Mucosa of gallbladder (tissue), 1 donor: ENCODE results near the gene CEP128. TPM values are rescaled to one million over a fixed set of nuclear protein-coding genes. Genes with fewer than 3 reads are reported as not detected.

ENCODE experiments used
- DNase-seq: peaks from one replicate; pipeline ENCODE4 v3.0.0-alpha.2; 2020; ENCODE audit warnings: low spot score
- total RNA-seq: library from RNA; stranded (reverse); gene quantifications from one replicate; pipeline ENCODE4 v1.2.1, GENCODE V29; 2021
- donor health status: DM: no; HTN: no; CAD: no.

CEP128 gene
- total RNA-seq, 1 donor from 2014 or later: 4.9 TPM

DNA sequence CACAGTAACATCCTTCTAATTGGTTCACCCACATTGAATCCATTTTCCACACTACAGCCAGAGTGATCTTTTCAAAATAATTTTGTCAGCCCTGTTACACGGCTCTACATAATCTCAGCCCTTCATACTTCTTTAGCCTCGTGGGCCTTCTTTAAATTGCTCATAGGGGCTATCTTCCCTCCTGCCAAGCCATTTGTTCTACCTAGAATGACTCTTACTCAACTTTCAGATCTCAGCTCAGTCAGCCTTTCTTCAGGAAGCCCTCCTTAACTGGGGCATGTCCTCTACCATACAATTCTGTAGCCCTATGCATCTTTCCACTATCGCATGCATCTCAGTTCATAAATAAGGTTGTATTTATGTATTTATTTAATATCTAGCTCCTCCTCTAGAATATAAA is 39.7 kb downstream of the CEP128 start:
- no peak for DNase-seq

DNA sequence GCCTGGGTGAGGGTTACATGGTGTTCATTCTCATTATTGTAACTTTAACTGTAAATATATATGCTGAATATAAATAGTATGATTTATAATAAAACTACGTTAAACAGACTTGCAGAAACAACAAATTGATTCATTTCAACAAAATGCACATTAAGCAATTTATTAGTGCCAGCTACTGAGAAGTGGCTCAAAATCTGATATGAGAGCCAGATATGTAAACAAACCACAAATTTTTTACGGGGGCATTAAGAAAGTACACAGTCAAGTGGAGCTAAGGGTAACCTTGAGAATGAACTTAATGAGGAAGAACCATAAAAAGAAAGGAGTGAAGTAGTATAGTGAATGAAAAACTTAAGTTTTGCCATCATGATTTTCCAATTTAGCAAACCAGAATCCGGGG is 40.3 kb downstream of the CEP128 start:
- DNase-seq: no peak

DNA sequence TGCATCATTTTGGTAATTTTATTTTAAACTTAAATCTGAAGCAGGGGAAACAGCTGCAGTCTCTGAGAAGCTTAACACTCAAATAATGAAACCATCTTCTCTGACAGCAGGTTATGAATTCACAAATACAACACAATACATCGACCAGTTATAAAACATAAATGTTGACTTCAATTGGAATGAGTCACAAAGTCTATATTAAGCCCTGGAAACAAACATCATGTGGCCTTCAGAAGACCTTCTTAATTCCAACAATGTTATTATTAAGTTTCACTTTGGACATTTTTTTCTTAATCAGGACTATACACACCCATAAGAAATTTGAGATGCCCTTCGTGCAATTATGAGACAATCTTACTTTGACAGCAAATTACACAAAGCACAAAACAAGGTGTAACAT is 68.9 kb downstream of the CEP128 start:
- no peak for DNase-seq

DNA sequence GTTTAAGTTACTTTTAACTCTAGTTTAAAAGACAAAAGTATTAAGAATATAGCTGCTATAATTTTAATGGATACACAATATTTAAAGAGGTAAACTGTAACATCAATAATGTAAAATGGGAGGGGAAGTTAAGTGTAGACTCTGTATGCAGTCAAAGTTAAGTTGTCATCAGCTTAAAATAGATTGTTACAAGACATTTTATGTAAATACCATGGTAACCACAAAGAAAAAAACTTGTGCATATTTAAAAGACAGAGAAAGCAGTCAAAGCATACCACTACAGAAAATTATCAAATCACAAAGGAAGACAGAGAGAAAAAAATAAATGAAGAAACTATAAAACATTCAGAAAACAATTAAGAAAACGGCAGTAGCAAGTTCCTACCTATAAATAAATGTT is 73.3 kb downstream of the CEP128 start:
- no peak for DNase-seq

DNA sequence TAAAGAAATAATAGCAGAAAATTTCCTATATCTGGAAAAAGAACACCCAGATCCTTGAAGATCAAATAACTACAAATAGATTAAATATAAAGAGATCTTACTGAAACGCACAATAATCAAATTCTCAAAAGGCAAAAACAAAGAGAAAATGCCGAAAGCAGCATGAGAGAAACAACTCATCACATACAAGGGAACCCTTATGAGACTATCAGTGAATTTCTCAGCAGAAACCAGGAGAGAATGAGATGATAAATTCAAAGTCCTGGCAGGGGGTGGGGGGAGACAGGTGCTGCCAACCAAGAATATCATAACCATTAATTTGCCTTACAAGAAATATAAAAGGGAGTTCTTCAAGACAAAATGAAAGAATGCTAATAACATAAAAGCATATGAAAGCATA is 73.7 kb downstream of the CEP128 start:
- no peak for DNase-seq

DNA sequence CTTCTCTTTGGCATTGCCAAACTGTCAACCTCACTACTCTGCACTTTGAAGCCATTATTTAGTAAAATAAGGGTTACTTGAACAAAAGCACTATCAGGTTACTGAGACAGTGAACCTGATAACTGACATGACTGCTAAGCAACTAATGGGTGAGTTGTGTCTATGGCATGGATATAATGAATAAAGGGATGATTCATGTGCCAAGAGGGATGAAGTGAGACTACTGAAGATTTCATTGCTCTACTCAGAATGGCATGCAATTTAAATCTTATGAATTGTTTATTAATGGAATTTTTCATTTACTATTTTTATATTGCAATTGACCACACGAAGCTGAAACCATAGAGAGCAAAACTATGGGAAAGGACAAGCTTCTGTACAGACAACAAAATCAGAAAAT is 74.4 kb downstream of the CEP128 start:
- DNase-seq: no peak

DNA sequence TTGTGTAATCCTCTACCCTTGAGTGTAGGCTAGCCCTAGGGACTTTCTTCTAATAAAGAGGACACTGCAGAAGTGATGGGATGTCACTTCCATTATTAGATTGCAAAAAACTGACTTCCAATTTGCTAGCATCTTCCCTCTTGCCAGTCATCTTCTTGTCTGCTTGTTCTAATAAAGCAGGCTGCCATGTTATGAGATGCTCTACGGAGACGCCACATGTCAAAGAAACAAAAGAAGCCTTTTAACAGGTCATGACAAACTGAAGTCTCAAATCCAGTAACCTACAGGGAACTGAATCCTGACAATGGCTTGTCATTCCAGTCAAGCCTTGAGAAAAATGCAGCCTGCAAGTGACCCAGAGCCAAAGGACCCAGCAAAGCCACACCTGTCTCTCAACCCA is 76.0 kb downstream of the CEP128 start:
- DNase-seq: no peak

DNA sequence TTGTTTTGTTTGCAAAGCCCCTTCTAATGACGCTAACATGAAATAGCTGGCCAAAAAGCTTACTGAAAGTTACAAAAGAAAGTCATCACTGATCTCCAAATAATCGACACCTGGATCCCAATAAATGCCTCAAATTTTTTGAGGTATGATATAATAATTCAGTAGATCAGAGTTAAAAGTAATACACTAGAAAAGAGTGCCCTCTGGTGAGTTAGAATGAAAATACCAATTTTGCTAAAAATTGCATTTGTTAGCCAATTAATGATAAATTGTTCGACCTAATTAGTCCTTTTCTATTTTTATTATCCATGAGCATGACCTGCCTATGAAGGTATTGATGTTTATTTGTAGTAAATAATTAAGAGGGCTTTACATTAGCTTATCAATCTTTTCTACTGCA is 78.6 kb downstream of the CEP128 start:
- no peak for DNase-seq

DNA sequence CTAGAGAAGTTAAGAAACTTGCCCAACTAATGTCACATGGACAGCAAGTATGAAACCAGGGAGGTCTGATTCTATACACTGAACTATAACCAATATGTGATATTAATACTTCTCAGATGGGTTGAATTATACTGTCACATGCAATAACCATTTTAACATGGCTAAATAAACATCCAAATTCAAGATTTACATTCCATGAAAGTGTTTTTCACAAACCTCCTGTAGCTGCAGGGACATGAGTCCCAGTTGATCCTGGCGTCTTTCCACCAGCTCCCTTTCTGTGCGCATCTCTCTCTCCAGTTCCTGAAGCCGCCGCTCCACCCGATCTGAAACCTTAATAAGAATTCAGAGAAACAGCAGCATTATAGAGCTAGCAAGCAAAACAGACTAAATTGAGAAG is 79.0 kb downstream of the CEP128 start:
- no peak for DNase-seq

DNA sequence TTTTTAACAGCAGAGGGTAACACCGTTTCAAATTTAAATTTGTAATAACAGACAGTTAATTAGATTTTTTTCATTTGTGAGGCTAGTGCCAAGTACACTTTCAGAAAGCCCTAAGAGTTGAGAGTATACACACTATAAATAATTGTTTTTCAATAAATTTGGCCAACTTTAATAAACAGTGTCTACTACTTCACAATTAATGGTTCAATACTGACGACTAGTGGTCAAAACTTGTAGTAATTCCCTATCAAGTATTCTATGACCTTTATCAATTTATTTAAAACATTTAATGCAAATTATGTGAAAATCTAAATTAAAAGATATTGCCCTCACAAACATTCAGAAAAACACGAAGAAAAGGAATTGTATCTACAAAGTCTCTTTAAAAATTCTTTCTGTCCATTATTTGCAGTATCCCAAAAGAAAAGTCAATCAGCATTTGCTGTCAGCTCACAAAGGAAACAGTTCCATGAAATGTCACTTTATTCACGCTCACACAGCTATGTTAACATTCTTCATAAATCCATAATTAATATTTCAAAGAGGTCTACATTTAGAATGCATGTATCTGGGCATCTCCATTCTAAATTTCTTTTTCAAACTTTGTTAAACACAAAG is 91.2 kb downstream of the CEP128 start:
- no peak for DNase-seq

DNA sequence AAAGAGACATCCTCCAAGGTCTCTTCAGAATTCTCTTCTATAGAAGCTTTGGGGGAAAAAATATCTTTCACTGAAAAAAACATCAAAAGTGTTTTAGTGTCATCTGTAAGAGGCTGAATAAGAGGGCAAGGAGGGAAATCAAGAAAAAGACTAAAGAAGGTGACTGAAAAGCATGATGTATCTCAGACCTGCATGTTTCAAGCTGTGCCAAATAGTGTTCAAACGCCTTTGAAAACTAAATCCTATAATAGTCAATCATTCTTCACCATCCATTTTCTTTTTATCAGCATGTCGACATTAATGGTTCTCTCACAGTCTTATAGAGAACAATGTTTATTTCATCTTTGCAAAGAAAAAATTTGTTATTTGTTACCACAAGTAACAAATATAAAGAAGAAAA is 94.5 kb downstream of the CEP128 start:
- DNase-seq: no peak

DNA sequence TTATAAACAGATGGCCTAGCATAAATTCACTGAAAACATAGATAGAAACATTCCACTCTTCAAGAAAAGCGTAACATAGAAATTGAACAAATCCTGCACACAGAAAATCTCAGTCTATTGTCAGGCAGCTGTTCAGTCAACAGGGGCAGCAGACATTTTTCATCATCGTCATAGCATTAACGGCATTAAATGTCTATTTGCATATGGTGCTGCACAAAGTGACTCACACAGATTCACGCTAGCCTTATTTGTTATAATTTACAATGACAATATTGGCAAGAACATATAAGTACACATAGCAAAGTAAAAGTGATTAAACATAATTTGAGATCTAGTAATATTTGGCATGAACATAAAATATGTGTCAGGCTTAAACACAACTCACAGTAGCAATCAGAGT is 95.7 kb downstream of the CEP128 start:
- DNase-seq: no peak

DNA sequence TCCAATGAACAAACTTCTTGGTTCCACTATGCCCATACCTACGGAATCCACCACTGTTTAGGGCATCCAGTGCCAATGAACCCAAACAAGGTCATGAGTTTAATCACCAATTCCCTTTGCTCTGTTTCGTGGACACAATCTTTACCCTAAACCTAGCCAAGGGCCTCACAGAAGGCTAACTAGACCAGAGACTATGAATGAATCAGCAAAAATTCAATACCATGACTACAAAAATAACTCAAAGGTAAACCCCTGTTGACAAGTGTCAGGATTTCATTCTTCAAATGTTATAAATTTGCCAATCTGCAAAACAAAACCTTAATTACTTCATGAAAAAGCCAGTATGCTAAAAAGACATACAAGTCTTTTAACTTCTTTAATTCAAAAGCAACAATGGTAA is 96.7 kb downstream of the CEP128 start:
- no peak for DNase-seq

DNA sequence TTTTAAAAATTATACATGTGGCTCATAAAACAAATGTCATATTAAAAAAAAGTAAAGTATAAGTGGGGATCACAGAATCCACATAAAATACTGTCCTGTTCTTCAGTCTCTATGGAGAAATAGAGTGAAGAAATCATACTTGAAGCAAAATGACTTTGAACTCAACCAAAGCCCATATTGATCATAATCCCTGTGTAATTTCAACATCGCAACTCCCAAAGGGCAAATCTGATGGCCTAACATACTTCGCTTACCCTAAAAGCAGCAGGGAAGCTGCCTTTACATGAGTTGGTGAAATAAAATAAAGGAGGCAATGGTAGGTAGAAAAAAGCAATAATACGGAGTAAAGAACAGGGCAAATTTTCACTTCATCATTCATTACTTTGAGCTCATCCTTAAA is 101.8 kb downstream of the CEP128 start:
- no peak for DNase-seq

DNA sequence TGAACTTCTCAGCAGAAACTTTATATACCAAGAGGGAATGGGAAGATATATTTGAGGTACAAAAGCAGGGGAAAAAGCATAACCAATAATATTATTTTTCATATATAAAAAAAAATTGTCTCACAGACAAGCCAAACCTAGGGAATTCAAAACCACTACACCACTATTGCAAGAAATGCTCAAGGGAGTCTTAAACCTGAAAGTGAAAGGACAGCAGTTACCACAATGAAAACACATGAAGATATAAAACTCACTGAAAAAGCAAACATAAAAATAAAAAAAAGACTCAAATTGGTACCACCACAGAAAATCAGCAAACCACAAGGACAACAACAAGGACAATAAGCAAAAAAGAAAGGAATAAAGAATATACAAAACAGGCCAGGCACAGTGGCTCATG is 131.9 kb downstream of the CEP128 start:
- no peak for DNase-seq

DNA sequence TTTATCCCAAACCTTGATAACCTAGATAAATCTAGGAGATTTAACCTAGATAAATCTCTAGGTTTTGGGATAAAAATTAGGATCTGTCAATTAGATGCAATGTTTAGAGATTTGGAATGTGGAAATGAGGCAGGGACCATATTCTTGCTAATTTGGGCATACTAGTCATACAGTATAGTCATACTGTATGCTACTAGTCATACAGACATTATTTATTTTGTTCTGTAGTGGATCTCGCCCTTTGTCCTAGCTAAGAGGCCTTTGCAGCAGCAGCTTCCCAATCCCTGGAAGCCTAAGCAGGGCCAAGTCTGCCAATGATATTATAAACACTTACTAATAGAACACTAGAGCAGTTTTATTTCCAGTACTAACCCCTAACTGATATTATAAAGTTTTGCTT is 136.4 kb downstream of the CEP128 start:
- no peak for DNase-seq

DNA sequence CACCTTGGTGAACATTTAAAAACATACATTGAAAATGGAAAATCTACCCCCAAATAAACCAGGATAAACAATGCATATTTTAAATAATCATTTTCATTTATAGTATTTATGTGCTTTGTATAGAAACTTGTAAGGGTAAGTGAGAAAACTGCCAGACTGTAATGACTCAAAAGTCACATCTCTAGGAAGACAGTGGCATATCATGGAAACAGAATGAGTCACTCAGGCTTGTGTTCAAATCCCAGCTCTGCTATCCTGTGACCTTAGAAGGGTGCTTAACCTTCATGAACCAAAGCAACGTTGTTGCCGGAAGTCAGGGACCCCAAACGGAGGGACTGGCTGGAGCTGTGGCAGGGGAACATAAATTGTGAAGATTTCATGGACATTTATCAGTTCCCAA is 142.7 kb downstream of the CEP128 start:
- no peak for DNase-seq

DNA sequence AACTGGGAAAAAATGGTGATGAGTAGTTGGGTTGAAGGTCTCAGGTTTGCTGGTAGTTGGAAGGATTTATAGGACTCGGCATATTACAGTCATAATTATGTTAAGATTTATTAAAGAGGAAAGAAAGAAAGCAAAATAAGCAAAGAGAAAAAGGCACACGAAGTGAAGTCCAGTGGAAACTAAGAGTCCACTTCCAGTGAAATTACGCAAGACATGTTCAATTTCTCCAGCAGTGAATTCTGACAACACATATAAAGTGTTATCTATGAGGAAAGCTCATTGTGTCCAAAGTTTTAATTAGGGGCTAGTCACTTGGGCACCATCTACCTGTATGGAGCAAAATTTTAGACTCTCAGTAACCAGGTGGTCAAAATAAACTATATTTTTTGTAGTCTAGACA is 143.3 kb downstream of the CEP128 start:
- DNase-seq: no peak

DNA sequence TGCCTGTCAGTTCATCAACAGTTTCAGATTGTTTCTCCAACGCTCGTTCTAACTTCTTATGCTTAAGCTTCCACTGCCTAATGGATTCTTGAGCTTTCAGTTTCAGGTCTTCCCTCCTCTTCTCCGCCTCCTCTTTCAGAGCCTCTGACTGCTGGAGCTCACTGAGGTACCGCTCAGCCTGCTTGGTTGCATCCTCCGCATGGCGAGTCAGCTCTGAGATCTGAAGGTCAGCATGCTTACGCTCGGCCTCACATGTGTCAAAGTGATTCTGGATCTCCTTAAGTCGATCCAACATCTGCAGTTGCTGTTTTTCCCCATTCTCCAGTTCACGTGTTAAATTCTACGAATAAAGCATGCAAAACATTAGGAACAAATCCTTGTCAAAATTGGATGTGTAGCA is 148.8 kb downstream of the CEP128 start:
- DNase-seq: no peak

DNA sequence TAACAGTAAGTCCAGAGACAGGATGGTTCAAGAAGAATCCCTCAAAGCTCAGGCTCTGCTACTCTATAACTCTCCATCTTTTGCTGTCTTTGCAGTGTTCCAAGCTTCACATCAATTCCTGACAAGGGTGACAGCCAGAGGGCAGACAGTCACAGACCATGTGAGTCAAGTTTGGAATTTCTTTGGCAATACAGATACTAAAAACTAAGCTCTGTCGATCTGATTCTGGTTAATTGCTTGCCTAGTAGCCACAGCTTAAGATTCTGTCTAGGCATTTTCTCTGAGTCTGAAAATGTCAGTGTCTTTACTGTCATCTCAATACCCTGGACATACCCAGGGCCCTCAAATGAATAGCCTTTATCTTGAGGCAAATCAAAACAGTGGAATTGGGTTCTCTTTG is 153.7 kb downstream of the CEP128 start:
- DNase-seq: no peak

DNA sequence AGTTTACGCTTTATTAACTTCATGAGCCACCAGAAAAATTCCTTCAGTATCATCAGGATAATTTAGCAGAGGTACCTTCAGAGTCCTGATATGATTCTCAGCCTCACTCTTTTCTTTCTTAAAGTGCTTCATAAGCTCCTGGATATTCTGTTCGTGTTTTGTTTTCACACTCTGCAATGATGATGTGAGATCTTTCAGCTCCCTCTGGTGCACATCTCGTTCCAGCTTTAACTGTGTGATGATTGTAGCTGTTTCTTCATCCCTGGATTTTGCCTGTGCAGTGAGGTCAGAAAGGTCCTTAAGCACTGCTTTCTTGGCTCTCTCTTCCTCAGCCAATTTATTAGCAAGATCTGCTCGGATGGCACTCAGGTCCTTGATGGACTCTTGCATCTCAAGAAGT is 156.7 kb downstream of the CEP128 start:
- DNase-seq: no peak

DNA sequence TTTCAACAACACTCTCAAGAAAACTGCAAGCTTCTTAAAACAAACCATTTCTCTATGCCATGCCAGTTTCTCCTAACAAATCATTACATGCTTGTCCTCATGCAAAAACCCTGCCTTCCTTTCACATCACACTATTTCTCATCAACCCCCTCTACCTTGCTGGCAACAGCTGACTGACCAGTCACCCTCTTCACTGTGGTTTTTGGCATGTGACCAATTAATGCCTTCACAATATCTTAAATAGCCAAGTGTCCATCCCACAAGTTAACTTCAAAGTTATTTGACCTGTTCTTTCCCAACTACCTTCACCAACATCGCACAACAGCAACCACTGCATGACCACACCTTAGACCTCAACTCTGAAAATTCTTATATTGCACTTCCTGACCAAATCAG is 159.6 kb downstream of the CEP128 start:
- DNase-seq: no peak

DNA sequence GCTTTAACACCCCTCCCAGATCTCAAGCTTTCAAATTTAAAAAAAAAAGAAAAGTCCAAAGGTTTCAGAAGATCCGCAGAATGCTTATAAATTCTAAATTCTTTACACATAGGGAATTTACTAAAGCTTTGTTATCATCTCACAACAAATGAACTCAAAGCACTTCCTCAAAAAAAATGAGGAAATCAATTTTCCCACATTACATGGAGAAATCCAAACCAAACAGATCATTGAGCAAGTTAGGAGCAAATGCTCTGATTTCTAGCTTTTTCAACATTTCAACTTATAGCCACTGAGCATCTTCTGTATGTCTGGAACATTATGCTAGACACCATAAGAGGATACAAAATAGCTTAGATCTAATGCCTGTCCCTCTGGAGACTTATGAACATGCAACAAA is 161.0 kb downstream of the CEP128 start:
- DNase-seq: no peak

DNA sequence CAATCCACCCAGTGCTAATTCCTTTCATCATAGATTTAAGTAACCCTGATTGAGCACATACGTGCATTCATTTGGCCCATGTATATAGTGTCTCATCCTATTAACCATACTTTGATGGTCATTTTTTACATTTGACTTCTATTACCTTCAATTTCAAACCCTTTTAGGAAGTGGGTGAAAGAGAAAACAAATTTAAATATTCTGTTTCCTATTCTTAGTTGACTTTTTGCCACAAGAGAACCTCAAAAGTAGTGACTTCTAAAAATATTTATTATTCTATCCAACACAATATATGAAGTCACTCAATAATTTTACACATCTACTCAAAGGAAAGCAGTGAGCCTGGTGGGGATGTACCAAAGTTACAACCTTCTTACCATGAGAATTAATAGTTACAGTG is 164.9 kb downstream of the CEP128 start:
- no peak for DNase-seq

DNA sequence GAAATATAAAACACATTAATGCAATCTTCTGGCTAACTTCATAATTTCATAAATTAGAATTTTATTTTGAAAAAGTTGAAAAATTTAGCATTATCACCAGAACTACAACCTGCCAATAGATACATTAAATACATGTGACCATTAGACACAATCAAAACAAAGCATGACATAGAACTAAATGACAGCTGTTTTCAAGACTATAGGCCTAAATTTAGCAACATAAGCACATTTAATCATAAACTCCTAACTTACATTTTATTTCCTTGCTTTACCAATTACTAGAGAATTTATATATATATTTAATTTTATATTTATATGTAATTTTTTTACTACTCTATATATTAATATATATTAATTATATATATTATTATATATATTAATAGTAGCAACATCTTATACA is 165.4 kb downstream of the CEP128 start:
- DNase-seq: no peak
